ENCODE measurements around the gene ECSCR.
"Not testable (repeated sequence)": the region's sequence is repeated elsewhere in the genome, so short reads cannot be mapped to it uniquely, and the experiment has no call there.

Gene ECSCR

GRCh38 chr5:139414581-139415130 lies 47.9 kb downstream of the ECSCR start:
- no peak for DNase-seq (ENCODE audit: low read depth)
- TF ChIP-seq CTCF (IDR thresholded peaks at IDR 0.05; ENCODE audit: low read length, missing control alignments), result no peak
- H3K4me3 ChIP-seq (replicated peaks; ENCODE audit: low read depth, low read length), result no peak overlapping the region

- DNase-seq (ENCODE audit: low read depth), result no peak
- no peak overlapping the region for H3K4me3 ChIP-seq (replicated peaks; ENCODE audit: low read depth, low read length)
- no peak for TF ChIP-seq CTCF (IDR thresholded peaks at IDR 0.05; ENCODE audit: low read length, missing control alignments)
These were observed 48.6 kb downstream of the ECSCR start for GRCh38 chr5:139413963-139414362.

GRCh38 chr5:139413153-139413552 lies 49.4 kb downstream of the ECSCR start:
- no peak for TF ChIP-seq CTCF (IDR thresholded peaks at IDR 0.05; ENCODE audit: low read length, missing control alignments)
- no peak overlapping the region for H3K4me3 ChIP-seq (replicated peaks; ENCODE audit: low read depth, low read length)
- DNase-seq (ENCODE audit: low read depth), result no peak

GRCh38 chr5:139410993-139411828 lies 51.3 kb downstream of the ECSCR start:
- TF ChIP-seq CTCF (IDR thresholded peaks at IDR 0.05; ENCODE audit: low read length, missing control alignments), result no peak
- no peak for DNase-seq (ENCODE audit: low read depth)
- H3K4me3 ChIP-seq (replicated peaks; ENCODE audit: low read depth, low read length), result no peak overlapping the region

GRCh38 chr5:139410121-139410992 lies 52.2 kb downstream of the ECSCR start:
- no peak for TF ChIP-seq CTCF (IDR thresholded peaks at IDR 0.05; ENCODE audit: low read length, missing control alignments)
- no peak overlapping the region for H3K4me3 ChIP-seq (replicated peaks; ENCODE audit: low read depth, low read length)
- no peak for DNase-seq (ENCODE audit: low read depth)

- not testable (repeated sequence) for H3K4me3 ChIP-seq (replicated peaks; ENCODE audit: low read depth, low read length); DNase-seq (ENCODE audit: low read depth)
These were observed 53.4 kb downstream of the ECSCR start for GRCh38 chr5:139409116-139409515.

GRCh38 chr5:139408191-139408590 lies 54.4 kb downstream of the ECSCR start:
- H3K4me3 ChIP-seq (replicated peaks; ENCODE audit: low read depth, low read length), result no peak overlapping the region
- no peak for TF ChIP-seq CTCF (IDR thresholded peaks at IDR 0.05; ENCODE audit: low read length, missing control alignments)
- DNase-seq (ENCODE audit: low read depth), result no peak
